ENCODE measurements around the gene SLC35A2.

DNA sequence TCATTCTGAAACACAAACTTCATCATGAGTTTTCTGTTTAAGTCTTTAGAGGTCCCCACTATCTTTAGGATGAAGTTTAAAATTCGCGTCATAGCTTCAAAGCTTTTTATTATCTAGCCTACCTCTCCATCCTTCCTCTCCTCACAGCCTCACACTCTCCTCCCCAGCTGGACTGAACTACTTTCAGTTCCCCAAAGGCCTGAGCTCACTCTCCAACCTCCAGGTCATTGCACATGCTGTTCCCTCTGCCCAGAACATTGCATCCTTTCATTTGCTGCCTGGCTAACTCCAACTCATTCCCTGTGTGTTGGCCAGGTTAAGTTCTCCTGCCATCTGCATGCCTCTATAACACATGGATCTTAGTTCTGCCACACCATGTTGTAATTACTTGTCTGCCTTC, 48.8 kb upstream of the SLC35A2 start:
- TF ChIP-seq, protein P1, sequence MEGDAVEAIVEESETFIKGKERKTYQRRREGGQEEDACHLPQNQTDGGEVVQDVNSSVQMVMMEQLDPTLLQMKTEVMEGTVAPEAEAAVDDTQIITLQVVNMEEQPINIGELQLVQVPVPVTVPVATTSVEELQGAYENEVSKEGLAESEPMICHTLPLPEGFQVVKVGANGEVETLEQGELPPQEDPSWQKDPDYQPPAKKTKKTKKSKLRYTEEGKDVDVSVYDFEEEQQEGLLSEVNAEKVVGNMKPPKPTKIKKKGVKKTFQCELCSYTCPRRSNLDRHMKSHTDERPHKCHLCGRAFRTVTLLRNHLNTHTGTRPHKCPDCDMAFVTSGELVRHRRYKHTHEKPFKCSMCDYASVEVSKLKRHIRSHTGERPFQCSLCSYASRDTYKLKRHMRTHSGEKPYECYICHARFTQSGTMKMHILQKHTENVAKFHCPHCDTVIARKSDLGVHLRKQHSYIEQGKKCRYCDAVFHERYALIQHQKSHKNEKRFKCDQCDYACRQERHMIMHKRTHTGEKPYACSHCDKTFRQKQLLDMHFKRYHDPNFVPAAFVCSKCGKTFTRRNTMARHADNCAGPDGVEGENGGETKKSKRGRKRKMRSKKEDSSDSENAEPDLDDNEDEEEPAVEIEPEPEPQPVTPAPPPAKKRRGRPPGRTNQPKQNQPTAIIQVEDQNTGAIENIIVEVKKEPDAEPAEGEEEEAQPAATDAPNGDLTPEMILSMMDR (IDR thresholded peaks at IDR 0.05; ENCODE audit: low read depth, low read length), result no peak
- TF ChIP-seq EZH2phosphoT487 (IDR thresholded peaks at IDR 0.05; ENCODE audit: low read depth), result no peak
